Fibroblast of lung (primary cell): ENCODE data around the gene PPP2CA.

ENCODE experiments used
- CTCF ChIP-seq, 2 donors: IDR thresholded peaks in 1 of 2; conservative IDR thresholded peaks in 1 of 2; 1 replicate in 1 of 2; 2 replicates in 1 of 2; pipeline ENCODE4 v1.5.1; 2011 to 2012; ENCODE audit warnings: low read length in 2 of 2, control low read depth in 1 of 2, inconsistent platforms in 1 of 2, low read depth in 1 of 2, mild to moderate bottlenecking in 1 of 2
- EZH2 ChIP-seq: IDR thresholded peaks from 2 replicates; pipeline ENCODE4 v1.5.1; 2012; ENCODE audit warnings: low read length, control low read depth, mild to moderate bottlenecking; ENCODE audit errors: missing control alignments

GRCh38 chr5:134273642-134274395 lies 47.9 kb upstream of the PPP2CA start:
- no peak for TF ChIP-seq CTCF (conservative IDR thresholded peaks at IDR 0.05 in 1 of 2, IDR thresholded peaks at IDR 0.05 in 1 of 2; ENCODE audit: low read depth in 1 of 2, low read length in 2 of 2)
- no peak for TF ChIP-seq EZH2
